CD4-positive, CD25-positive, alpha-beta regulatory T cell (primary cell): ENCODE data around the gene PAFAH1B2. TPM values are rescaled to one million over a fixed set of nuclear protein-coding genes. Genes with fewer than 3 reads are reported as not detected.

Source experiments
- ATAC-seq, 2 donors: fragments of 150-1000 bp; cut with Tn5 transposase; one replicate each; pipeline ENCODE4 v1.10.0; 2021; ENCODE audit warnings: low read depth in 2 of 2, moderate number of reproducible peaks in 2 of 2, moderate library complexity in 1 of 2
- DNase-seq, 3 donors: peaks; one replicate each; pipeline versions ENCODE4 v3.0.0 to v3.0.0-alpha.2; 2012 to 2022; ENCODE audit warnings: mixed read lengths in 1 of 3
- H3K27ac ChIP-seq: one replicate; pipeline ENCODE4 v1.7.0; 2013; ENCODE audit warnings: mild to moderate bottlenecking, low read length; ENCODE audit not compliant: insufficient read depth, poor library complexity, severe bottlenecking
- H3K27me3 ChIP-seq: one replicate; pipeline ENCODE4 v1.7.0; 2013; ENCODE audit warnings: low read length; ENCODE audit not compliant: control insufficient read depth, insufficient read depth
- H3K36me3 ChIP-seq: one replicate; pipeline ENCODE4 v1.7.0; 2013; ENCODE audit warnings: mild to moderate bottlenecking, low read length, moderate library complexity; ENCODE audit not compliant: control insufficient read depth, insufficient read depth
- H3K4me1 ChIP-seq: 2 replicates; pipeline ENCODE4 v1.7.0; 2013; ENCODE audit warnings: mild to moderate bottlenecking, low read length; ENCODE audit not compliant: insufficient read depth, control insufficient read depth, poor library complexity, severe bottlenecking
- H3K4me3 ChIP-seq: one replicate; pipeline ENCODE4 v1.7.0; 2013; ENCODE audit warnings: low read depth, mild to moderate bottlenecking, low read length, moderate library complexity
- H3K9me3 ChIP-seq, 2 experiments: 1 replicate in 1 of 2; 2 replicates in 1 of 2; pipeline ENCODE4 v1.7.0; 2013; ENCODE audit warnings: low read length in 2 of 2, mild to moderate bottlenecking in 1 of 2, moderate library complexity in 1 of 2; ENCODE audit not compliant: control insufficient read depth in 2 of 2
- H3K27ac Mint-ChIP-seq, 3 donors: one replicate each; pipeline ENCODE4 v1.8.0; 2020 to 2022; ENCODE audit warnings: mild to moderate bottlenecking in 3 of 3, mixed read lengths in 3 of 3, moderate library complexity in 2 of 3
- H3K27me3 Mint-ChIP-seq: one replicate; pipeline ENCODE4 v1.8.0; 2022; ENCODE audit warnings: mild to moderate bottlenecking, mixed read lengths
- H3K36me3 Mint-ChIP-seq: one replicate; pipeline ENCODE4 v1.8.0; 2020; ENCODE audit warnings: mixed read lengths
- H3K4me1 Mint-ChIP-seq, 4 donors: one replicate each; pipeline ENCODE4 v1.8.0; 2020 to 2022; ENCODE audit warnings: mixed read lengths in 4 of 4, mild to moderate bottlenecking in 1 of 4
- H3K4me3 Mint-ChIP-seq, 4 donors: one replicate each; pipeline ENCODE4 v1.8.0; 2020 to 2022; ENCODE audit warnings: mild to moderate bottlenecking in 4 of 4, mixed read lengths in 4 of 4, moderate library complexity in 3 of 4
- H3K9me3 Mint-ChIP-seq, 7 donors: one replicate each; pipeline ENCODE4 v1.8.0; 2020 to 2022; ENCODE audit warnings: mixed read lengths in 7 of 7, mild to moderate bottlenecking in 3 of 7, moderate library complexity in 2 of 7
- polyA plus RNA-seq, 4 donors: library from polyadenylated mRNA; unstranded; fragments of 300-500 nt; fragmentation: Illumina TruSeq; gene quantifications; one replicate each; pipeline ENCODE4 v1.2.3, GENCODE V29; 2021
- total RNA-seq: library from RNA; stranded (reverse); gene quantifications from one replicate; pipeline ENCODE4 v1.2.3, GENCODE V29; 2022

Gene PAFAH1B2
- total and polyA plus RNA-seq, 5 donors from 2014 or later: 15.0 to 43.3 (median 18.1) TPM

GRCh38 chr11:117170210-117170609 lies 26.1 kb downstream of the PAFAH1B2 start:
- Histone ChIP-seq H3K27me3 (no peaks in the 10 kb centered on the region), H3K4me3 (no peak overlapping the region), H3K9me3 (no peaks in the 10 kb centered on the region), H3K4me1 (no peaks in the 10 kb centered on the region), H3K27ac (no peak overlapping the region), H3K36me3 (peaks cover 43% of the 10 kb centered on the region)
- H3K36me3 Mint-ChIP-seq: peaks cover 23% of the 10 kb centered on the region
- H3K4me3 Mint-ChIP-seq: no peak overlapping the region
- H3K4me1 Mint-ChIP-seq: peaks cover 2 to 23% (median 9%) of the 10 kb centered on the region in 4 donors
- DNase-seq (no peak), ATAC-seq (no peak)
- H3K9me3 Mint-ChIP-seq: no peaks in the 10 kb centered on the region
- H3K27me3 Mint-ChIP-seq: no peaks in the 10 kb centered on the region
- H3K27ac Mint-ChIP-seq: peak overlapping the region in 2 of 3 donors; percentile 13 to 74

DNA sequence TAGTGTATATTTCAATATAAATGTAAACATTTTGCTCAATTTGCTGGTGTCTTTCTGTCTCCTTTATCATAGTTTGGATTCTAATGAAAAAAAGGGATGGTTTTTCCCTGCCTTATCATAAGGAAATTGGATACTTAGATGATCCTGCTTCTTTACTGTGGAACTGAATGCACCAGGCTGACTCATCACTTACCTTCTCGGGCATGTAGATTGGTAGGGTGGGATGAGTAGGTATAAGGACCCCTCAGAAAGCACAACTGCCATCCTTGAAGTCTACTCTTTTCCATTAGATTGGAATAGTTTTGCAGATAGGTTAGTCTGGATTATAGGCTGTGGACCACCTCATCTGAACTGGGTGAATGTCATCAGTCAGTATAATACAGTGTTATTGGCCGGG lies 26.9 kb downstream of the PAFAH1B2 start:
- Mint-ChIP-seq H3K27me3 (no peaks in the 10 kb centered on the region), H3K4me3 (no peak overlapping the region), H3K27ac (no peak overlapping the region), H3K9me3 (no peaks in the 10 kb centered on the region), H3K36me3 (peaks cover 15% of the 10 kb centered on the region), H3K4me1 (peaks cover 0 to 23% (median 8%) of the 10 kb centered on the region in 4 donors)
- H3K4me1 ChIP-seq: no peaks in the 10 kb centered on the region
- no peaks in the 10 kb centered on the region for H3K9me3 ChIP-seq
- peaks cover 35% of the 10 kb centered on the region for H3K36me3 ChIP-seq
- H3K4me3 ChIP-seq: no peak overlapping the region
- DNase-seq (no peak), ATAC-seq (no peak)
- H3K27ac ChIP-seq: no peak overlapping the region
- no peaks in the 10 kb centered on the region for H3K27me3 ChIP-seq

- Histone ChIP-seq H3K4me1 (no peaks in the 10 kb centered on the region), H3K27ac (no peak overlapping the region), H3K9me3 (no peaks in the 10 kb centered on the region), H3K36me3 (peaks cover 30% of the 10 kb centered on the region), H3K4me3 (no peak overlapping the region), H3K27me3 (no peaks in the 10 kb centered on the region)
- Mint-ChIP-seq H3K9me3 (no peaks in the 10 kb centered on the region), H3K27ac (peak overlapping the region; percentile 21 to 67 (median 42)), H3K27me3 (no peaks in the 10 kb centered on the region), H3K36me3 (peaks cover 10% of the 10 kb centered on the region), H3K4me3 (no peak overlapping the region), H3K4me1 (peaks cover 0 to 20% (median 6%) of the 10 kb centered on the region in 4 donors)
- no peak for ATAC-seq
- no peak for DNase-seq
These were observed 27.4 kb downstream of the PAFAH1B2 start for GRCh38 chr11:117171404-117172061.

GRCh38 chr11:117172724-117173421 lies 28.8 kb downstream of the PAFAH1B2 start:
- Mint-ChIP-seq H3K27me3 (no peaks in the 10 kb centered on the region), H3K27ac (peak overlapping the region; percentile 54 to 86 (median 80)), H3K4me3 (no peak overlapping the region), H3K36me3 (peaks cover 3% of the 10 kb centered on the region), H3K9me3 (no peaks in the 10 kb centered on the region), H3K4me1 (peaks cover 2 to 15% (median 6%) of the 10 kb centered on the region in 4 donors)
- Histone ChIP-seq H3K4me3 (no peak overlapping the region), H3K27me3 (no peaks in the 10 kb centered on the region), H3K9me3 (no peaks in the 10 kb centered on the region), H3K27ac (no peak overlapping the region), H3K4me1 (peaks cover 1% of the 10 kb centered on the region), H3K36me3 (peaks cover 17% of the 10 kb centered on the region)
- DNase-seq: no peak
- no peak for ATAC-seq

DNA sequence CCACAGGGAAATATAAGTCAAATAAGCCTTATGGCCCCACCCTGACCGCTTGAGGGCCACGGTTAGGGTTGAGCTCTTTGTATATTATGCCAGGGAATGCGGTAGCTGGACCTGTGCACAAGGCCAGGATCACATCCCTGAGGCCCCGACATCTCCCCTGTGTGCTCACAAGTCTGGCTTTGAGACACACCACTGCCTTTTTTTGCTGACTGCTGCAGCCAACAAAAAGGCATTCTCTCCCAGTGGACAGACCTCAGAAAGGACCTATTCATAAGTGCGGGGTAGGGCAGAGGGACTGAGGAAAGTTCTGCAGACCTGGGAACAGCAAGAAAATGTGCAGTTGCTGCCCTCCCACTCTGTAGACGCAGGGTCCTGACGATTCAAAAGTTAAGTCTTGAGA lies 31.0 kb downstream of the PAFAH1B2 start:
- peak overlapping the region in 1 of 3 donors; percentile 42 for H3K27ac Mint-ChIP-seq
- ATAC-seq (no peak), DNase-seq (no peak)
- H3K4me1 Mint-ChIP-seq: peaks cover 5 to 32% (median 17%) of the 10 kb centered on the region in 4 donors
- no peak overlapping the region for H3K4me3 Mint-ChIP-seq
- no peaks in the 10 kb centered on the region for H3K9me3 Mint-ChIP-seq
- no peak overlapping the region for H3K4me3 ChIP-seq
- H3K36me3 ChIP-seq: peaks cover 4% of the 10 kb centered on the region
- no peaks in the 10 kb centered on the region for H3K27me3 Mint-ChIP-seq
- no peaks in the 10 kb centered on the region for H3K9me3 ChIP-seq
- H3K27ac ChIP-seq: no peak overlapping the region
- H3K4me1 ChIP-seq: peaks cover 17% of the 10 kb centered on the region
- H3K36me3 Mint-ChIP-seq: no peaks in the 10 kb centered on the region
- no peaks in the 10 kb centered on the region for H3K27me3 ChIP-seq

DNA sequence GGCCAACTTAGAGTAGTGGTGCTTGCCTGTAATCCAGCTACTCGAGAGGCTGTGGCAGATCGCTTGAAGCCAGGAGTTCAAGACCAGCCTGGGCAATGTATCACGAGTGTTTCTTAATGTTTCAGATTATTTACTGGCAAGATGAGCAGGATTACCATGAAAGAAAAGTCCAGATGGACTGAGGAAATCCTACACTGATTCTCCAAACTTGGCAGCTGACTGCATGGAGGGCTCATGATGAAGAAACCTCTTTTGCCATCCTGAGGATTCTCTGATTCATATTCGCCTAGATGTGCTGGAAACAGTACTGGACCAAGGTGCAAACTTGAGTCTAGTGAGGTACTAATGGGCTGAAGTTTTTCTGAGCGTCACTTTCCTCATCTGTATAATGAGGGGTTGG lies 31.7 kb downstream of the PAFAH1B2 start:
- H3K4me1 ChIP-seq: peaks cover 23% of the 10 kb centered on the region
- Mint-ChIP-seq H3K4me3 (peak overlapping the region in 1 of 4 donors; percentile 88), H3K27me3 (no peaks in the 10 kb centered on the region), H3K9me3 (no peaks in the 10 kb centered on the region), H3K36me3 (no peaks in the 10 kb centered on the region), H3K27ac (no peak overlapping the region), H3K4me1 (peaks cover 5 to 38% (median 20%) of the 10 kb centered on the region in 4 donors)
- DNase-seq (no peak), ATAC-seq (no peak)
- H3K27ac ChIP-seq: no peak overlapping the region
- H3K27me3 ChIP-seq: no peaks in the 10 kb centered on the region
- H3K4me3 ChIP-seq: no peak overlapping the region
- H3K36me3 ChIP-seq: peaks cover 4% of the 10 kb centered on the region
- H3K9me3 ChIP-seq: no peaks in the 10 kb centered on the region

DNA sequence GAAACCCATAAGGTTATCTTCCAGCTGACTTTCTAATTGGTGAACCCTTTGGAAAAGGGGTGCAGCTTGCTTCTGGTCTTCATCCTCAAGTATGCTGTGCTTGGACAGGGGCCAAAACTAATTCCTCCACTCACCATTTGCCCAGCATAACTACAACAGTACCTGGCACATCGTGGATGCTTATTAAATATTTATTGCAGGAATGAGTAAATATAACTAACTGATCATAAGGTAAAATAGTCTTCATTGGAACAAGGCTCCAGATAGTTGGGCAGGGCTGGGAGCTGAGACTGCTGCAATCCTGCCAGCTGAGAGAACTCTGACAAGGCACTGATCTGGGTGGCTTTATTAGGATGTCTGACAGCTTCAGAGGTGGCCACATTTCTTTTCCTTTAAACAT lies 32.1 kb downstream of the PAFAH1B2 start:
- Mint-ChIP-seq H3K4me1 (peaks cover 8 to 42% (median 22%) of the 10 kb centered on the region in 4 donors), H3K36me3 (no peaks in the 10 kb centered on the region), H3K27me3 (no peaks in the 10 kb centered on the region), H3K4me3 (peak overlapping the region in 1 of 4 donors; percentile 88), H3K27ac (peak overlapping the region in 1 of 3 donors; percentile 20), H3K9me3 (no peaks in the 10 kb centered on the region)
- Histone ChIP-seq H3K4me1 (peaks cover 27% of the 10 kb centered on the region), H3K36me3 (peaks cover under 1% of the 10 kb centered on the region), H3K27me3 (no peaks in the 10 kb centered on the region), H3K4me3 (no peak overlapping the region), H3K9me3 (no peaks in the 10 kb centered on the region), H3K27ac (no peak overlapping the region)
- DNase-seq: no peak
- ATAC-seq: no peak
